Measurements from ENCODE around the gene PIGL. TPM values are rescaled to one million over a fixed set of nuclear protein-coding genes. Genes with fewer than 3 reads are reported as not detected.
A peak's percentile ranks its signal among the peaks of the same experiment; 100 is the strongest.

Gene PIGL
- total RNA-seq, 2 donors from 2014 or later: 22.5 to 74.0 TPM

- no peaks in the 10 kb centered on the region for H3K9me3 ChIP-seq
- no peaks in the 10 kb centered on the region for H3K36me3 ChIP-seq
- H3K27ac ChIP-seq: no peak overlapping the region
- no peak overlapping the region for H3K4me3 ChIP-seq
- intact Hi-C loops (cut with DNase I): no loop called here
- H3K27me3 ChIP-seq (replicated peaks; ENCODE audit: insufficient read depth): no peaks in the 10 kb centered on the region
- no peak for DNase-seq (ENCODE audit: low spot score)
- TF ChIP-seq POLR2A (IDR thresholded peaks at IDR 0.05) (no peak), POLR2AphosphoS5 (IDR thresholded peaks at IDR 0.05) (no peak), CTCF (IDR thresholded peaks at IDR 0.05) (no peak)
- H3K4me1 ChIP-seq (replicated peaks): no peaks in the 10 kb centered on the region
These were observed 65.5 kb downstream of the PIGL start for GRCh38 chr17:16282522-16282921.

- H3K27me3 ChIP-seq (replicated peaks; ENCODE audit: insufficient read depth): no peaks in the 10 kb centered on the region
- no peaks in the 10 kb centered on the region for H3K9me3 ChIP-seq
- no peak for DNase-seq (ENCODE audit: low spot score)
- H3K27ac ChIP-seq: no peak overlapping the region
- no peak for TF ChIP-seq POLR2AphosphoS5 (IDR thresholded peaks at IDR 0.05)
- TF ChIP-seq POLR2A (IDR thresholded peaks at IDR 0.05): no peak
- TF ChIP-seq CTCF (IDR thresholded peaks at IDR 0.05): no peak
- H3K36me3 ChIP-seq: no peaks in the 10 kb centered on the region
- H3K4me1 ChIP-seq (replicated peaks): no peaks in the 10 kb centered on the region
- 95% methylated on average over 9 of the region's 9 CpGs for WGBS
- H3K4me3 ChIP-seq: no peak overlapping the region
- intact Hi-C loops (cut with DNase I): no loop called here
These were observed 66.7 kb downstream of the PIGL start for GRCh38 chr17:16283705-16284104.

- Histone ChIP-seq H3K27ac (peak overlapping the region; percentile 71 to 74), H3K36me3 (no peaks in the 10 kb centered on the region), H3K4me1 (replicated peaks) (no peaks in the 10 kb centered on the region), H3K4me3 (no peak overlapping the region), H3K9me3 (no peaks in the 10 kb centered on the region), H3K27me3 (replicated peaks; ENCODE audit: insufficient read depth) (no peaks in the 10 kb centered on the region)
- intact Hi-C loops (cut with DNase I): loop anchor here (5.0 kb wide), 1 partner anchor 68 kb away; the partner anchor contains the start of genes NCOR1 and PIGL
- DNase-seq (ENCODE audit: low spot score): no peak
- TF ChIP-seq POLR2A (IDR thresholded peaks at IDR 0.05) (no peak), POLR2AphosphoS5 (IDR thresholded peaks at IDR 0.05) (no peak), CTCF (IDR thresholded peaks at IDR 0.05) (peak in 2 of 4 experiments; percentile 10 to 17)
- 45% methylated on average over 6 of the region's 6 CpGs for WGBS
These were observed 68.6 kb downstream of the PIGL start for GRCh38 chr17:16285646-16286008.

GRCh38 chr17:16286009-16286946 lies 69.3 kb downstream of the PIGL start:
- intact Hi-C loops (cut with DNase I): loop anchor here (5.0 kb wide), 1 partner anchor 69 kb away; the partner anchor contains the start of genes NCOR1 and PIGL
- WGBS: 28% methylated on average over 26 of the region's 26 CpGs
- Histone ChIP-seq H3K4me3 (no peak overlapping the region), H3K27ac (peak overlapping the region; percentile 71 to 74), H3K36me3 (no peaks in the 10 kb centered on the region), H3K4me1 (replicated peaks) (no peaks in the 10 kb centered on the region), H3K27me3 (replicated peaks; ENCODE audit: insufficient read depth) (no peaks in the 10 kb centered on the region), H3K9me3 (no peaks in the 10 kb centered on the region)
- TF ChIP-seq POLR2AphosphoS5 (IDR thresholded peaks at IDR 0.05) (peak; percentile 16), CTCF (IDR thresholded peaks at IDR 0.05) (no peak)
- DNase-seq (ENCODE audit: low spot score): peak; percentile 28
